A549 treated with GW870086 at 1 μM for 4 hours (cell line): ENCODE results near the gene DAW1. TPM values are rescaled to one million over a fixed set of nuclear protein-coding genes. Genes with fewer than 3 reads are reported as not detected.

Experiments used
- total RNA-seq: library from RNA; stranded (reverse); fragments of 200-300 nt; extraction: Qiagen RNA extraction; gene quantifications from 5 replicates; pipeline ENCODE4 v1.2.3, GENCODE V29; 2022; ENCODE audit warnings: low read depth

The DAW1 gene, protein sequence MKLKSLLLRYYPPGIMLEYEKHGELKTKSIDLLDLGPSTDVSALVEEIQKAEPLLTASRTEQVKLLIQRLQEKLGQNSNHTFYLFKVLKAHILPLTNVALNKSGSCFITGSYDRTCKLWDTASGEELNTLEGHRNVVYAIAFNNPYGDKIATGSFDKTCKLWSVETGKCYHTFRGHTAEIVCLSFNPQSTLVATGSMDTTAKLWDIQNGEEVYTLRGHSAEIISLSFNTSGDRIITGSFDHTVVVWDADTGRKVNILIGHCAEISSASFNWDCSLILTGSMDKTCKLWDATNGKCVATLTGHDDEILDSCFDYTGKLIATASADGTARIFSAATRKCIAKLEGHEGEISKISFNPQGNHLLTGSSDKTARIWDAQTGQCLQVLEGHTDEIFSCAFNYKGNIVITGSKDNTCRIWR
- 1.8 to 2.8 TPM (median 2.4 TPM) in 5 replicates for total RNA-seq

DNA sequence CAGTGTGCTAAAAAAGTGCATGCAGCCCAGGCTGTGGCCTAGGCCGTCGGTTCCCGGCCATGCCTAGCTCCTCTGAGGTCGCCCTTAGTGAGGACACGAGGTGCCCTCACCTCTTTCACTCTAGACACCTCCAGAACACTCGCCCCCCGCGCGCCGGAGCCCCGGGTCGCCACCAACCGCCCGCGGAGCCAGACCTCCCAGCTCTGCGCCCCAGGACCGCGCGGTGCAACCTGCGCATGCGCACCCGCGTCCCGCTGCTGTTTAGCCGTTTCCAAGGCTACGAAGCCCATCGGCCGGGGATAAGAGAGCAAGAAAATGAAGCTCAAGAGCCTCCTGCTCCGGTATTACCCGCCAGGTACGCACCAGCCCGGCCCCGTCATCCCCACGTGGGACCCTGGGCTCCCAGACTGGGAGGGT is at the start of gene DAW1:
TSS of gene DAW1 (plus strand) at position 257 of the 417 bp plus-strand sequence. CDS start at position 316, 59 bp downstream.

Other genes with a start within 250 kb of the DAW1 start
- not detected in 5 replicates for gene SCYGR5, start 204.8 kb upstream of the DAW1 start, total RNA-seq
- 1.6 to 2.6 TPM (median 2.3 TPM) in 5 replicates for gene SLC19A3, start 153.6 kb upstream of the DAW1 start, total RNA-seq
- gene SCYGR6, start 146.9 kb upstream of the DAW1 start, total RNA-seq = not detected in 5 replicates
- gene SCYGR7, start 143.3 kb upstream of the DAW1 start, total RNA-seq = not detected in 5 replicates
- gene SCYGR8, start 125.7 kb upstream of the DAW1 start, total RNA-seq = not detected in 5 replicates
- 2.4 to 7.5 TPM (median 5.4 TPM) in 5 replicates for gene CCL20, start 57.8 kb upstream of the DAW1 start, total RNA-seq